Iris pigment epithelial cell (primary cell): ENCODE results near the gene PPFIBP2.
"Not testable (repeated sequence)": the region's sequence is repeated elsewhere in the genome, so short reads cannot be mapped to it uniquely, and the experiment has no call there.

ENCODE experiments used
- DNase-seq: peaks from one replicate; pipeline ENCODE4 v3.0.0-alpha.2; 2011; ENCODE audit warnings: low read depth

Gene PPFIBP2

DNA sequence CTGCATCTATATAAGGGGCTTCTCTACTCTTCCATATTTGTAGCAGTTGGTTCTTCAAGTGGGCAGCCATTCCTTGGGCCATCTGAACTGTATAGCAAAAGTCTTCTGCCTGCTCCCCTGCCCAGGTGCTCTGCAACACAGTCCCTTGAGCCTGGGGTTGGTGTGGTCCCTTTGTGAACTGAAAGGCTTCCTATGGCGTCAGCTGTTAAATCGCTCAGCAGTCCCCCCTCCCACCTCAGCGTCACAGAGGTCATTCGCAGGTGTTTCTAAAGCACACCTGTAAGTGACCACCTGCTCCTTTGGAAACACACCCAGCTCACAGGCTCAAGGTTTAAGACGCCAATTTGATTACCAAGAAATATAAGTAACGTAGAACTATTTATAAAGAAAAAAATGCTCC is 122.6 kb downstream of the PPFIBP2 start:
- DNase-seq: no peak

DNA sequence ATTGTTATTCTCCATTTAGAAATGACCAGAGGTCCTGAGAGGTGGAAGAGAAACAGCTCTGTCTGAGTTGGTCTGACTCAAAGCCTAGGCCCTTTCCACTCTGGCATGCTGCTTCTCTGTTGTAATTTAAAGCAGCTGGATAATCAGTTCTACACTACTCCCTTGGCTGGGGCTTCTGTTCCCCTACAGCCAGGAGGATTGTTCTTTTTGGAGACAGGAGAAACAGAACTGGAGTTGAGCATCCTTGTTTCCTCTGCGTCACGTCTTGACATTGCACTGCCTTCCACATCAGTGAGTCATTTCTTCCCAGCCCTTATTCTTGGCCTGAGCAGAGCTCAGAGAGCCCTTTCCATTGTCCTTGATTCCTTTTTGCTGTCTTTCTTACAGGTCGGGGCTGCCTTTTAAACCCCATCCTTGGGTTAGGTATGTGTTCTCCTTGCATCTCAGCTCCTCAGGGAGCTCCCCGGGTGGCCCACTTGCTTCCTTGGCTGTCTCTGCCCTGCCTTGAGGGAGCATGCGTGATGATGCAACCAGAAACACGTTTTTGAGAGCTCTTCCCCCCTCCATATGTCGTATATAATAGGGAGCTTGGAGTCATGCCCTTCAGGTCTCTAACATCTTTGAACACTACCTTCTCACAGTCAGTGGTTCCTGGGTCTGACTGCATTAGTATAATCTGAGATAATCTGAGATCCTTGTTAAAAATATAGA is 123.8 kb downstream of the PPFIBP2 start:
- peak; percentile 82 for DNase-seq

DNA sequence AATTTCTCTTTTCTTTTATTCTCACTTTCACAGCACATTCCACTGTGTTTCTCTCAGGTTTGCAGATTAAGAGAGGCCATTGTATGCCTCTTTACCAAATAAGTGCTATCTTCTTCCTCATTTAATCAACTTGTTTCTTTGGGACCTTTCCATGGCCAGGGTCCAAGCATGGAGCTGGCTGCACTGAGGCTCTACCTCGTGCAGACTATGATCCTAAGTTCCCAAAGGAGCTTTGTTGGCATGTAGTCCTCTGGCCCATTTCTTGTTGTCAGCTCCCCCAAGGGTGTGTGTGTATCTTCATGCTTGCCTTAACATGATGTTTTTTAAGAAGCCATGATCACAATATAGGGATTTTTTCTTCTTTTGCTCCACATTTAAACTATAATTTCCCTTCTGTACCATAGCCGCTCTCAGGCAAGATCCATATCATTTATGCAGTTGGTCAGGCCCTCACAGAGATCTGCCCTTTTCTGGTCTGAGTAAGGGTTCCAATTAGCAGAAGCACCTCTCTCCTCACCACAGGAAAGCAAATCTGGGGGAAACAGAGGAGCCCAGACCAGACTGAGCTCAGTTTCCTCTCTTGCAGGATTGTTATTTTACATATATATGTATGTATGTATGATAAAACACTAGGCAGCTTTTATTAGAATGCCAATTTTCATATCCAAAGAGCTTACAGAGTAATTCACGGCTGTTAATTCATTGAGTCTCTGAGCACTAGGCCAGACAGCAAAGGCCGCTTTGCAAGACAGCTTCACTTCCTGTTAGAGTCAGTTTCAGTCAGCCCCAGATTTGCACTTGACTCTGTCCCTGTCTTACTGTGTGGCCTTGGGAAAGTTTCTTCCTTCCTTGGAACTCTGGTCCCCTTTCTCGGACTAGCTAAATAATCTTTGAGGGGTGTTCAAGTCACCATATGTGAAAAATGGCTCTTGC is 125.2 kb downstream of the PPFIBP2 start:
- no peak for DNase-seq

DNA sequence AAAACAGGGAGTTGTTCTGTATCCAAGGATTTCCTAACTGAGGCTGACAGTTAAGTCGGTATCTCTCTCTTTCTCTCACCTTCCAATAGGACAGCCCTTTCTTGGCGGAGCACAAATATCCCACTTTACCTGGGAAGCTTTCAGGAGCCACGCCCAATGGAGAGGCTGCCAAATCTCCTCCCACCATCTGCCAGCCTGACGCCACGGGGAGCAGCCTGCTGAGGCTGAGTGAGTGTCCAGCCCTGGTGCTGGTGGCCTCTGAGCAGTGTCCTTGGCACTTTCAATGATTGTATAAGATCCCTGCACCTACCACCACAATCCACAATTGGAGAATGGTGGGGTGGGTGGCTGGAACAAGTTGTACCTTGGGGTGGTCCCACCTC is 125.8 kb downstream of the PPFIBP2 start:
- no peak for DNase-seq

DNA sequence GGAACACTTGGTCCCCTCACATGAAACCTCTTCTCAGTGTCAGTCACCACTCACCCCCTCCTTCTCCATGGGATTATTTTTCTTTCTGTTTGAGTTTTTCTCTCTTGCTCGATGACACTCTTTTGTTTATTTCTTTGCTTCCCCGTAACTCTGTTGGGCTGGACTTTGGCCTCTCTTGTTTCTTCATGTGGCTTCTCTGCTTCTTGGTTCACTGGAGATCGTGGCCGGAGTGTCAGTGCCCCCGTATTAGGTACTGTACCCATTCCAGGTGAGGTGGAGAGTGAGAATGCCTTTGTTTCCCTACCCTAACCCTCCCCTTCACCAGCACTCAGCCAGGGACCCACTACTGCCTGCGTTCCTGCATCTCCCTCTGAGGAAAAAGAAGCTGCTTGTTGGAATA is 127.0 kb downstream of the PPFIBP2 start:
- DNase-seq: no peak

DNA sequence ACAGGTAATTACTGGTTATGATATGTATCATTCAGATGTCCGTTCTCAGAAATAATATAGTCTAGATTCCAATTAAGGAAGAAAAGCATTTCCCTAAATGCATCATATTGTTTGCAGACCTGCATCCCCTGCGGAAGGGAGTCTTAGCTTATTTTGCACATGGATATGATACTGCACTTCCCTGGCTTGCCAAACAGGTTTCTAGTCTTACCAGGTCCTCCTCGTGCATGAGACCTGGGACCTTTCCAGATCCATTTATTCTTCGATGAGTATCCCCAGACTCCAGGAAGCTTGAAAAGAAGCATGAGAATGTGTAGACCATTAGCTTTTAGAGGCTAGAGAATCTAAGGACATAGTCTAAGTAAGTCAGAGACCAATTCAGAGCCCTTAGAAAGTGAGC is 128.9 kb downstream of the PPFIBP2 start:
- DNase-seq: no peak

DNA sequence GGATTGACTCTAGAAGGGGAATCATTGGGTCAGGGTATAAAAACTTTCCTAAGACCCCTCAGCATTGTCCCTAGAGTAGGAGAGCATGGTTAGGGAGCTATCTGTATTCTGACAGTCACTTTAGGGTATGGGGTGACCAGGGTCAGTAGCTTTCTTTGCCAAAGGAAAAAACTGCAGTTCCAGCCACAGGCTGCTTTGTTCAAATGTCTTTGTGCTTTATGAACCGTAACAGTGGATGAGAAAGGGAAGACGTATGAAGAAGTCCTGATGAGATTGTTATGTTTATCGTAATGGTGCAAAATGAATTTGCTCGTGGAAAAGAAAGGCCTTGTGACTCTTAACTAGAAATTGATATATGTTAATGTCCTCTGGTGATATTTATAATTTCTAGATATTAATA is 129.5 kb downstream of the PPFIBP2 start:
- DNase-seq: no peak

DNA sequence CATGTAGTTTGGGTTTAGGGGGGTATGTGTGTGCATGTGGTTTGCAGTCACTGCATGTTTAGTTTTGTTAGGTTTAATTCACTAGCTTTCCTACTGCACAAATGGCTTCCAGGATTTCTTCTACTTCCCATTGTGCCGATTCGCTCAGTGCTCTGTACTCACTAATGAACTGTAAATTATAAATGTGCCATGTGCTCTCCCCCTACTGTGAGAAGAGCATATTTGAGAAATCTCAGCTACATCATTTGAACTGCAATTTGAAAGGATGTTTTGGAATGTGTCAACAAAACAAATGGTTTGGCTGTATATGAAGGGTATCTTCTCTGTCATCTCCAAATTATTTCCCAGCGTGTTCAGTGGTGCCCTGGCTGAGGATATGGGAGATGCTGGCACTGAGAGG is 131.4 kb downstream of the PPFIBP2 start:
- DNase-seq: no peak

DNA sequence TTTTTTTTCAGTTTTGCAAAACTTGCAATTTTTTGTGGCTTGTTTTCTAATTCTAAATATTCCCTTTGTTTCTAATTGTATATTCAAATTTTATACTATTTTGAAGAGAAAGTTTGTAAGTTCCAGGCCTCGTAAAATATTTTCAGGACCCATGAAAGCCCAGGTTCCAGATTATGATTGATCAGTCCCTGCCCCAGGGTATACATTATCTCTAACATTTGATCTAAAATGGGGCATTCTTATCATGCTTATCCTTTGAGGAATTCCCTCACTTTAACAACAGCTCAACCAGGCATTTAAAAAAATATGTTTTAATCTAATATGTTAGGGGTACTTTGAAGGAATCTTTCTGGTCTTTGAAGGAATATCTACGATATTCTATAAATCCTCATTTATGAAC is 133.1 kb downstream of the PPFIBP2 start:
- DNase-seq: no peak

DNA sequence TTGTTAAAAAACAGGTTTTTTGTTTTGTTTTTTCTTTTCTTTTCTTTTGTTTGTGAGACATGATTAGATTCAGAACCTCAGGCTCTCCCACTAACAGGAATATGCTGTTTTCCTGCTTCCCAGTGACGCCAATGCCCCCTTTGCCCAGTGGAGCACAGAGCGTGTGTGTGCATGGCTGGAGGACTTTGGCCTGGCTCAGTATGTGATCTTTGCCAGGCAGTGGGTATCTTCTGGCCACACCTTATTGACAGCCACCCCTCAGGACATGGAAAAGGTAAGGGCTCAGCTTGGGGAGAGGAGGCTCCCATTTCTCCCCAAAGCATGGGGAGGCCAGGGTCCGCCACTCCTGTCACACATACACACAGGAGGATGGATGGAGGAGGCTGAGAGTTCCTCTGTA is 134.5 kb downstream of the PPFIBP2 start:
- no peak for DNase-seq

DNA sequence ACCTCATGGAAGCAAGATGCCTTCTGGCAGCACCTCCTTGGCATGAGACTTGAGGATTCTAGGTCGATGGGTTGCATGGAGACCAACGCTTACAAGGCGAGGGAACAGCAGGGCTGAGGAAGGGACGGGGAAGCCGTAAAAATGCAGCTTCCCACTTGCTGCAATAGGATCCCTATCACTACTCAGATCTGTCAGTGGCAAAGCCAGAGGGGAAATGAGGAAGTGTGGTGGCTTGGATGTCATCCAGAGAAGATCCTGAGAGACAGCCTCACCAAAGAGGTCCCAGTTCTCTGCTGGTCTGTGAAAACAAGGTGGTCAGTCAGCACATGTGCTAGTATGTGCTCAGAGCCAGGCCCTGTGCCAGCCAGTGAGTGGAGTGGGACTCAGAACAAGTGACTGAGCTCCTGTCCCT is 137.3 kb downstream of the PPFIBP2 start:
- DNase-seq: peak; percentile 36

DNA sequence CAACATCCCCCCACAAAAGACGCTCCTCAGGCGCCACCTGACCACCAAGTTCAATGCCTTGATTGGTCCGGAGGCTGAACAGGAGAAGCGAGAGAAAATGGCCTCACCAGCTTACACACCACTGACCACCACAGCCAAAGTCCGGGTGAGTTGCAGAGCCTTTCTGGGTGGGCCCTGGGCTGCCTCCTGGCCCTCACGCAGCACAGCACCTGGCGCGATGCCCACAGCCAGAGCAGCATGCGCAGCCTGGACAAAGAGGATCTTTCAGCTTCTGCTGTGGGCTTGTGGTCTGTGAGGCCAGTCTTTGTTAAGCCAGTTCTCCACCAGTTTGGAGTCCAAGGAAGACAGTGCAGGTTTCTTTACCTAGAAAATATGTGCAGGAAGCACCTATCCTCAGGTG is 137.9 kb downstream of the PPFIBP2 start:
- no peak for DNase-seq

DNA sequence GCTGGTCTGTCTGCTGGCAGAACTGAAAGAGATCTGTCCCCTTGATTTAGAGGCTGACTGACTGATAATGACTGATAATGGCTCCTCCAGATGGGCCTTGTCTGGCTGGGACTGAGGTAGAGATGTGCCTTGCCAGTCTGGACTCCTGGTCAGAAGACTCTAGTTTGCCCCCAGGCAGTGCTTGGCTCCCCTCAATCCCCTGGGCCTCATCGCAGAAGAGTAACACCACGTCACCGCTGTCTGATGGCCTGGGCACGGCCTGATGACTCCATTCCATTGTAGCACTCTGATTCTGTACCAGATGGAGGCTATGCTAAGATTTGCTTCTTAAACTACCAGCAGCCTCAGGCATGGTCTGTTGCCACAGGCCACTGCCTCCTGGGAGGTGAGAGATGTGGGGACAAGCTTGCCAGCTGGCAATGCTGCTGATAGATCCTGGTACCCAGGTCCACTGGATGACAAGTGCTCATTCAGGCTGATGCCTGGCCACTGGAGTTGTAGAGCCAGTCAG is 140.5 kb downstream of the PPFIBP2 start:
- DNase-seq: no peak

DNA sequence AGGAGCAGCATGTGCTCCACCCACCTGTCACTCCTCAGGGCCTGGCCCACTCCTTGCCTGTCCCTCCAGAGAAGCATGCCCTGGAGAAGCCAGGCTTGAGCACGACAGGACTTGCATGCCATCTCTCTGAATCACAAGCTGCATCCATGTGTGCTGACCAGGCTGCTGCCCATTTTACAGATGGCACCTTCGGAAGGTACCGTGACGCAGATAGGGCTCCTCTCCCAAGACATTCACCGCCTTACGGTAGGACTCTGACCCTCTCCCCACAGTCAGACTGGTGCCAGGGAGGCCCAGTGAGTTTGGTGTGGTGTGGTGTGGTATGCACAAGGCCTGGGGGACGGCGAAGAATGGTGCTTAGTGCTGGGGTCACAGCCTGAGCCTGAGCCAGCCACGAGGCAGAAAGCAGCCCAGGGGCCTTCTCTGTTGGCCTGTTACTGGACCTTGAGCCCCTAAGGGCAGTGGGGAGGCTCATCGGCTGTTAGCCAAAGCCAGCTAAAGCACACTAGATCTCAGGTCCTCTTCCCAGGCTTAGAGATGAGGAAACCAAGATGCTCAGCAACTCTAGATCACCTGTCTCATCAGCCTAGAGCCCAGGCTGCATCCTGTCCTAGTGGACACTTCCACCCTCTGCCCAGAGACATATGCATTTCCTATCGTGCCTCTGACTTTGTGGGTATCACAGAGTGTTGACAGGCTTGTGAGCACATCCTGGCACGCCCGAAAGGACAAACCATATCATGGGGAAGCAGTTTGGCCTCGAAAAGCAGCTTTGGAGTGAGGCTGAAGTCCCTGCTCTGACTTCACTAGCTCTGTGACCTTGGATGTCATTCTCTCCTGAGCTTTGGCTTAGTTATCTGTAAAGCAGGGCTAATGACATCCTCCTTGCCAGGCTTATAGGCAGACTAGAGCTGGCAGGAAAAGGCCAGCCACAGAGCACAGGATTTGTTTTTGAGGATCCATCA is 141.7 kb downstream of the PPFIBP2 start:
- DNase-seq: no peak

DNA sequence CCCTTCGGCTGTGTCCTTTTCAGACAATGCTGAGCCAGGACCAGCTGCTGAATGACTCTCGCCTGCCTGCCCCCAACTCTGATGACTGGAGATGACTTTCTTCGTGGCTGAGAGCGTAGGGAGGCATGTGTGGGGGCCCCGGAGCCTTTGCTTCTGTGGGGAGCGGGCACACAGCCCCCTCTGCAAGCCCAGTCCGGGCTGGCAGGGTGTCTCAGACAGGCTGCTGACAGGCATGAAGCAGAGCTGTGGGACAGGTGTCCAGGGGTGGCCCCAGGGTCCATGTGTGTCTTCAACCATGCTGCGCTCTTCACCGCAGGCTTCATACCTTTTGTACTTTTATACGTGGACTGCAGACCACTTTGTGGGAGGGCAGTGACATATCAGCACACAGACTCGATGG is 142.9 kb downstream of the PPFIBP2 start:
- no peak for DNase-seq

DNA sequence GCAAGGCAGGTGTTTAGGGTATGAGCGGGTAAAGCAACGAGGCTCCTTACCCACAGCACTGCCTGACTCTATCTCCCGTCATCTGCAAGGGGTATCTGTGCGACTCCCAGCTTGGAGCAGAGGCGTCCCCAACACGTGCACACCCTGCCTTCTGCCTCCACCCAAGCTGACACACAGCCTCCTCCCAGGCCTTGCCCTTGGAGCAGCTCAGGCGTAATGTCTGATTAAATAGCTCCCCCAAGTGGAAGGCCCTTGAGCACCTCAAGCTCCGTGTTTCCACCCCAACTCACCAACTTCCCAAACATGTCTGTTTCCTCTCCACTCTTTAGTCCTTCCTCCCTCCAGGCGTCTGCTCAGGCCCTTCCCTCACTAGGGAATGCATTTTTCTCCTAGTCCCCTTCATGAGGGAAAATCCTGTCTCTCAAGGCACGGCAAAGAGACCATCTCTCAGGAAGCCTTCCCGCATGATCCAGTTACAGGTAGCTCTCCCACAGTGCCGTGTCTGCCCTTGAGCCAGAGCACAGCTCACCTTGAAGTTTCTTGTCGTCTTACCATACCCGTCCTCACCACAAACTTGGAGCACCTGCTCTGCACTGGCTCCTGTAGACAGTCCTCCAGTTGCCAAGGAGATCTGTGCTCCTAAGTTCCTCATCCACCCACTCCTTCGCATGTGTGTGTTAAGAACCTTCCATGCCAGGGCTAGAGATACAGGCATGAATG is 143.7 kb downstream of the PPFIBP2 start:
- DNase-seq: peak; percentile 77

DNA sequence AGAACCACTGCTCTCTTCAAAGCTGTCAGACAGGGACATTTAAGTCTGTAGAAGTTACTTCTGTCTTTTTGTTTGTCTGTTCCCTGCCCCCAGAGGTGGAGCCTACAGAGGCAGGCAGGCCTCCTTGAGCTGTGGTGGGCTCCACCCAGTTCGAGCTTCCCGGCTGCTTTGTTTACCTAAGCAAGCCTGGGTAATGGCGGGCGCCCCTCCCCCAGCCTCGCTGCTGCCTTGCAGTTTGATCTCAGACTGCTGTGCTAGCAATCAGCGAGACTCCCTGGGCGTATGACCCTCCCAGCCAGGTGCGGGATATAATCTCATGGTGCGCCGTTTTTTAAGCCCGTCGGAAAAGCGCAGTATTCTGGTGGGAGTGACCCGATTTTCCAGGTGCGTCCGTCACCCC is 149.7 kb downstream of the PPFIBP2 start:
- DNase-seq: not testable (repeated sequence)

DNA sequence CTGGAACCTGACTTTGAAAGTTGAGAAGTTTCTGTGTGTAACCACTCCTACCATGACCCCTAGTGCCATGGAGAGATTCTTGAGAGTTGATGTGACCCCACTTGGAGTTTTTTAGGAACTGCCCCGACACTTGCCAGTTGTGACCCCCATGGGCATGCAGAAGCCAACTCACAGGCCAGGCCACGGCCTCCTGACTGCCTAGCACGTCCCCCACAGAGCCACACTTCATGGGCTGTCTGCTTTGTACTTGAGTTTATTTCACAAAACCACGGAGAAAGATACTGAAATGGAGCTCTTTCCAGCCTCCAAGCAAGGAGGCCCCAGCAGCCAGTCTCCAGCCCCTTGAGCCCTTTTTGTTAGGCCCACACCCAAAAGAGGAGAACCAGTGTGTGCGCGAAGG is 151.1 kb downstream of the PPFIBP2 start:
- no peak for DNase-seq

DNA sequence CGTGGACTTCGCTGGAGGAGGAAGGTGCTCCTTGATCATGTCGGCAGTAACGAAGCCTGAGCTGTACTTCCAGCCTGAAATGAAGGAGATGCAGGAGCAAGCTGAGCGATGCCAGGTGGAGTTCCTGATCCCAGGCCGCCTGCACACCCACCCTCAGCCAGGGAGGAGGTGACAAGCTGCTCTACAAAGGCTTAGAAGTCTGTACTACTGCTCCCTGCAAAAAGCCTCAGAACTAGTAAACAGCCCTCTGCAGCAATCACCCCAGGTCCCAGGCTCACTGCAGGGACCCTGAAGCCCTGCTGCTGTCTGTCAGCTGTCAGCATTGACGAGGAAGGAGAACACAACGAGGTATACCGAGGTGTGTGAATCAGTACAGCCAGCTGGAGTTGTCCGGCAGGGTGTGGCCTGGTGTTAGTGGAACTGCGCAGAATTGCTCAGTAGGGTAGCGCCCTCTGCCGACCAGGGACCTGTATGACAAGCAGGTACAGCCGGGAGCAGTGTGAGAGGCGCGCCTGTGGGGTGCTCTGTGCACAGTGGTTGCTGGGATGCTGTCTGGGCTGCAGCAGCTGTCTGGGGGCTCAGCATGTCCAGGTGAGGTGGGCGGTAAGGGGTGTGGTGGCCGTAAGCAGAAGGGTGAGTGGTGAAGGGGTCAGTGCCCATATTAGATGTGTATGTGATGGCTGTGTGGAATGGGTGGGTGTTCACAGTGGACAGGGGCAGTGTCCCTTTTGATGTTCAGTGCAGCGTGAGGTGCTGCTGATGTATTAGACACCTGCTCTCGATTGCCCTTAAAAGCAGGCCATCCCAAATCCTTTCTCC is 151.9 kb downstream of the PPFIBP2 start:
- peak; percentile 56 for DNase-seq

DNA sequence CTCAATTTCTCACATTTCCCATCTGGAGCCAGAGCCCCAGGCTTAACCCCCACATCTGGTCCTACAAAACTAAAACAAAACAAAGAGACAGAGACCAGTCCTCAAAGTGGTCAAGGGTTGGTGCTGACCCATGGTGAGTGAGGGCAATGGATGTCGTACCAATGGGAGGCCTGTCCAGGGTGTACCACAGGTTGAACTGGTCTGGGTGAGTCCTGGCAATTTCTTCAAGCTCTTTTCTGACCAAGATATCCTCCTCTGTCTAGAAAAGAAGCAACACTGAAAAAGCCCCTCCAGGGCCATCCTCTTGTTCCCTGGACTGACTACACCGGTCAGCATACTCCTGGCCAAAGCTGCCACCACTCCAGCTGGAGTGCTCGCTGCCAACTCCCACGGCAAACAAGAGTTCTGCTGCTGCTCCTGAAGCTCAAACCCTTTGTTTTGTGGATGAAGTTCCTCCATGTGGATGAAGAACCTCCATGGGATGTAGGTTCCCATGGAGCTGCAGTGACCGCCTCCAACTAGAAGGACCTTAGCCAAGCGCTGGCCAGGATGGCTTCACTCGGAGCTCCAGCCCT is 152.6 kb downstream of the PPFIBP2 start:
- DNase-seq: no peak
